Adrenal gland (tissue), 12 donors: Measurements from ENCODE around the gene MIP. TPM values are rescaled to one million over a fixed set of nuclear protein-coding genes. Genes with fewer than 3 reads are reported as not detected.
"Not testable (repeated sequence)": the region's sequence is repeated elsewhere in the genome, so short reads cannot be mapped to it uniquely, and the experiment has no call there.

ENCODE experiments used
- DNase-seq, 7 donors: peaks; one replicate each; pipeline ENCODE4 v3.0.0-alpha.2; 2019 to 2020
- H3K27ac ChIP-seq, 5 donors: fragments of 200-600 bp; sonication (generic) in 4 of 5; 1 replicate in 3 of 5; 2 replicates in 2 of 5; pipeline versions ENCODE4 v1.5.1 to v1.8.0; 2016 to 2020; ENCODE audit warnings: mild to moderate bottlenecking in 1 of 5
- H3K27me3 ChIP-seq: fragments of 200-600 bp; 2 replicates; pipeline ENCODE4 v1.8.0; 2021
- H3K36me3 ChIP-seq, 2 donors: fragments of 200-600 bp; replicated peaks in 1 of 2; 1 replicate in 1 of 2; 2 replicates in 1 of 2; pipeline versions ENCODE4 v1.5.1 to v1.8.0; 2018 to 2022
- H3K4me1 ChIP-seq, 2 donors: fragments of 200-600 bp; replicated peaks in 1 of 2; 1 replicate in 1 of 2; 2 replicates in 1 of 2; pipeline versions ENCODE4 v1.5.1 to v1.8.0; 2018 to 2021
- H3K4me3 ChIP-seq, 4 donors: fragments of 200-600 bp; sonication (generic) in 3 of 4; one replicate each; pipeline ENCODE4 v1.5.1; 2016 to 2018
- H3K9me3 ChIP-seq, 3 donors: fragments of 200-600 bp; sonication (generic) in 1 of 3; replicated peaks in 1 of 3; 1 replicate in 2 of 3; 2 replicates in 1 of 3; pipeline versions ENCODE4 v1.5.1 to v1.8.0; 2016 to 2021
- CTCF ChIP-seq, 6 experiments: fragments of 450-650 bp in 4 of 6; fragments of 200-600 bp in 2 of 6; sonication (generic) in 1 of 6; IDR thresholded peaks; 1 replicate in 5 of 6; 2 replicates in 1 of 6; pipeline versions ENCODE4 v1.5.1 to v1.8.0; 2016 to 2021; ENCODE audit warnings: antibody characterized with exemption in 6 of 6, mild to moderate bottlenecking in 2 of 6, moderate library complexity in 1 of 6
- POLR2A ChIP-seq, 2 donors: fragments of 450-650 bp; IDR thresholded peaks; one replicate each; pipeline ENCODE4 v1.6.1; 2017; ENCODE audit warnings: antibody characterized with exemption in 2 of 2, mild to moderate bottlenecking in 2 of 2, moderate library complexity in 1 of 2
- WGBS, 4 donors: extraction: QIAGEN DNeasy Blood & Tissue Kit in 2 of 4; methylation state at CpG; one replicate each; pipeline versions ENCODE4 v1.1.5 to v1.1.7; 2013 to 2017; 5-methylcytosine and 5-hydroxymethylcytosine counted together
- intact Hi-C, 2 donors: fragments of 100-400 bp; cut with DNase I; formaldehyde crosslinking; loops; one replicate each; pipeline versions ENCODE4 v1.14.1 to v1.15.0; 2022 to 2023
- polyA plus RNA-seq, 3 donors: library from polyadenylated mRNA; stranded (reverse); fragments of 200-250 nt in 2 of 3; fragments of 350-450 nt in 1 of 3; fragmentation: Illumina TruSeq in 1 of 3; extraction: RNeasy Lipid Tissue Mini Kit (QIAGEN cat#74804) in 1 of 3; gene quantifications; one replicate each; pipeline ENCODE4 v1.2.3, GENCODE V29; 2013 to 2014
- total RNA-seq, 9 donors: library from RNA; depleted of rRNA in 4 of 9; stranded (reverse); fragments of >200 nt in 4 of 9; fragments of 120-200 nt in 1 of 9; fragmentation: NEBNext Ultra II Directional in 1 of 9; extraction: Animal tissue kit (Norgen Biotek cat#: 25700) in 1 of 9; gene quantifications; one replicate each; pipeline versions ENCODE4 v1.1.0 to v1.2.4, GENCODE V29; 2013 to 2023
- donor health status: healthy with polysubstance abuse.
- donor health status: Bipolar disorder and iron deficiency.
- donor health status: DM: yes; HTN: yes; CAD: no.
- donor health status: DM: no; HTN: no; CAD: no.
- donor health status: DM: no; HTN: no; CAD: no.
- donor health status: DM: yes; HTN: yes; CAD: no.

MIP gene
- total and polyA plus RNA-seq, 12 donors: 0.08 to 1.6 (median 0.32) TPM; not detected in 5

- H3K4me1 ChIP-seq: peaks cover 0 to 10% of the 10 kb centered on the region in 2 donors
- H3K4me3 ChIP-seq: no peak overlapping the region
- no peak overlapping the region for H3K27ac ChIP-seq
- intact Hi-C loops: loop anchor here (10.0 kb wide), 1 partner anchor 95 kb away; no protein-coding TSS in a partner anchor
- H3K9me3 ChIP-seq: no peaks in the 10 kb centered on the region
- no peaks in the 10 kb centered on the region for H3K36me3 ChIP-seq
- TF ChIP-seq CTCF (IDR thresholded peaks at IDR 0.05): no peak
- no peak for TF ChIP-seq POLR2A (IDR thresholded peaks at IDR 0.05)
- WGBS, 4 donors: 83 to 88% (median 86%) methylated on average over 3 of the region's 3 CpGs
- no peak for DNase-seq
- no peaks in the 10 kb centered on the region for H3K27me3 ChIP-seq
Measured at GRCh38 chr12:56450241-56450640, 4.2 kb downstream of the MIP start.

- H3K36me3 ChIP-seq: no peaks in the 10 kb centered on the region
- intact Hi-C loops: no loop called here
- WGBS, 4 donors: 26 to 33% (median 29%) methylated on average over 5 of the region's 5 CpGs
Measured at GRCh38 chr12:56449622-56449984, 4.9 kb downstream of the MIP start.

DNA sequence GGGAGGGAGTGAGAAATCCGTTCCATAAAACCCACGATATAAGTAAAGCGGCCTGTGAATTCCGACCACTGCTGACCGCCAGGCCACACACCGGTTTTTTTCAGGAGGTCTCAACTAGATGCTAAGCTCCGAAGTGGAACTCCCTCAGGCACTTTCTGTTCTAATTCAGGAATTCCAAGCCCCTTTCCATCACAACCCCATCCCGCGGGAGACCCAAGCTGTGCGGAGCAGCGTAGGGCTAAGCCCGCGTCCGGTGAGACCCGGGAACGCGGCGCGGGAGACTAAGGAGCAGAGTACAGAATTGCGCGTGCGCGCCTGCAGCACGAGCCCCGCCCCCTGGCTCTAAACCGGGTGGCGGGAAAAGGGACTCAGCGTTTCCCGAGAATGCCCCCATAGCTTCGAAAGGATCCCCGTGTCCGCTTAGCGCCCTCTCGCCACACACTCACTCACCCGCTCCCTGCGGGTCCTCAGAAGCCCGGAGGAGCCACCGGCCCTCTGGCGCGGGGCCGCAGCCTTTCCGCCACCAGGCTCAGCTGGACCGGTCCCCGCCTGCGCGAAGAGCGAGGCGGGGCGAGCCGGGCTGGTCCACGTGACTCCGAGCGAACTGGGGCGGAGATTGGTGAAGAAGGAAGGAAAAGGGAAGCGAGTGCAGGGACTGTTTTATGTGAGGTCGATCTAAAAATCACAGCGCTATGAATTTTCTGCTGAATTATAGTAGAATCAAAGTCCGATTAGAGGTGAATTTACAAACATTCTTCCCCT, 5.4 kb downstream of the MIP start, which contains the start of gene TIMELESS:
TSS of gene TIMELESS (minus strand) at position 567 of the 762 bp plus-strand sequence. CDS start 15,256 bp downstream, outside the sequence.
- WGBS, 4 donors: 0 to 1% (median 1%) methylated on average over 48 to 58 of the region's 58 CpGs
- DNase-seq: peak; percentile 87 to 91 (median 88)
- no peaks in the 10 kb centered on the region for H3K9me3 ChIP-seq
- H3K27ac ChIP-seq: peak within 1 kb of the TSS; percentile 19 to 89 (median 77)
- H3K4me1 ChIP-seq: peaks cover 0 to 10% of the 10 kb centered on the region in 2 donors
- peak in 5 of 6 experiments; percentile 11 to 36 (median 21) for TF ChIP-seq CTCF (IDR thresholded peaks at IDR 0.05)
- TF ChIP-seq POLR2A (IDR thresholded peaks at IDR 0.05): peak; percentile 51 to 69
- H3K4me3 ChIP-seq: peak within 1 kb of the TSS; percentile 13 to 74 (median 58)
- no peaks in the 10 kb centered on the region for H3K27me3 ChIP-seq
- intact Hi-C loops: no loop called here
- H3K36me3 ChIP-seq: no peaks in the 10 kb centered on the region

More at GRCh38 chr12:56449622-56449984, 4.9 kb downstream of the MIP start:
- no peak for DNase-seq
- TF ChIP-seq CTCF (IDR thresholded peaks at IDR 0.05) (no peak), POLR2A (IDR thresholded peaks at IDR 0.05) (no peak)
- H3K4me1 ChIP-seq: peaks cover 0 to 10% of the 10 kb centered on the region in 2 donors
- peak overlapping the region; percentile 19 to 89 (median 77) for H3K27ac ChIP-seq
- H3K4me3 ChIP-seq: peak overlapping the region in 3 of 4 donors; percentile 13 to 74 (median 57)
- H3K27me3 ChIP-seq: no peaks in the 10 kb centered on the region
- H3K9me3 ChIP-seq: no peaks in the 10 kb centered on the region

DNA sequence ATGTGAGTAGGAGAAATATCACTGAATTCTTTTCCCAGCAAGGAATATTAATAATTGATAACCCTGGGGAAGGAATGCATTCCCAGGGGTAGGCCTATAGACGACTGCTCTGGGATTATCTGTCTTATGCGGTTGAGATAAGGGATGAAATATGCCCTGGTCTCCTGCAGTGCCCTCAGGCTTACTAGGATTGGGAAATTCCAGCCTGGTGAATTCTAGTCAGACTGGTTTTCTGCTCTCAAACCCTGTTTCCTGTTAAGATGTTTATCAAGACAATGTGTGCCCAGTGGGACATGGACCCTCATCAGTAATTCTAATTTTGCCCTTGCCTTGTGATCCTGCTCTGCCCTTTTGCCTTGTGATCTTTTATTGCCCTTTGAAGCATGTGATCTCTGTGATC, 11.2 kb downstream of the MIP start:
- H3K4me1 ChIP-seq, H3K27ac ChIP-seq, H3K4me3 ChIP-seq, DNase-seq, H3K36me3 ChIP-seq, H3K27me3 ChIP-seq, H3K9me3 ChIP-seq: not testable (repeated sequence)
- intact Hi-C loops: loop anchor here in 1 of 2 donors (5.0 kb wide), 1 partner anchor 71 kb away; no protein-coding TSS in a partner anchor
- 61 to 100% (median 81%) methylated on average over 1 to 2 of the region's 2 CpGs for WGBS, 4 donors
